Stimulated activated CD4-positive, alpha-beta T cell treated with anti-CD3 and anti-CD28 coated beads, Interleukin-4, amount 100 ng/mL, for 1 hour (primary cell): Measurements from ENCODE around the gene CCSER1.
"Not testable (repeated sequence)": the region's sequence is repeated elsewhere in the genome, so short reads cannot be mapped to it uniquely, and the experiment has no call there.

Experiments
- DNase-seq: peaks from one replicate; pipeline ENCODE4 v3.0.0-alpha.2; 2020

Gene CCSER1

DNA sequence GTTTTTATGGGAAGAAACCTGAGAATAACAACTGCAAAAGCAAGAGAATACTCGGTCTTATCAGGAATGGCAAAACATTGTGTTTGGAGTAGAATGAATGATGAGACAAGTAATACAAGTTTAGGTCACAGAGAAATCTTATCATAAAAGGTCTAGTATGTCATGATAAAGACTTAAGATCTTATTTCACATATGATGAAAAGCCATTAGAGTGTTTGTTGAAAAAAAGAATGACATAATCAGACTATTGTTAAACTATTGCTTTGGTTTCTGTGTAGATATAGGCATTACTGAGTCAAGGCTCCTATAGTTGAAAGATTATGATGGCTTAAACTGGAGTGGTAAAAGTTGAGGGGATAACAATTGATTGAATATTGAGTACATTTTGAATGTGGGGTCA is 603.6 kb downstream of the CCSER1 start:
- DNase-seq = no peak

GRCh38 chr4:90733211-90733610 is 606.0 kb downstream of the CCSER1 start:
- no peak for DNase-seq

DNA sequence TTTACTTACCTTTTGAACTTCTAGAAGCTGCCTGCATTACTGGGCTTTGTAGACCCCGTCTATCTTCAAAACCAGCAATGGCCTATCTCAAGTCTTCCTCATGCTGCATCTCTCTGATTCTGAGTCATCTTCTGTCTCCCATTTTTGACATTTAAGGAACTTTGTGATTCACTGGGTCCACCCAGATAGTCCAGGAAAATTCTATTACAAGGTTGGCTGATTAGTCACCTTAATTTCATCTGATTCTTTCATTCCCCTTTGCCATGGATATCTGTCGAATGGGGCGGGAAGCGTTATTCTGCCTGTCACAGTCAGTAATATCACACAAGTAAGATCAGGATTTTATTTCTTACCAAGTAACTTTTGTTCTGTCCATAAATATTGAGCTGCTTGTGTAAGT is 618.0 kb downstream of the CCSER1 start:
- no peak for DNase-seq

- DNase-seq = no peak
Measured at GRCh38 chr4:90753068-90753467, 625.9 kb downstream of the CCSER1 start.

GRCh38 chr4:90757534-90758060 is 630.4 kb downstream of the CCSER1 start:
- DNase-seq = no peak

DNA sequence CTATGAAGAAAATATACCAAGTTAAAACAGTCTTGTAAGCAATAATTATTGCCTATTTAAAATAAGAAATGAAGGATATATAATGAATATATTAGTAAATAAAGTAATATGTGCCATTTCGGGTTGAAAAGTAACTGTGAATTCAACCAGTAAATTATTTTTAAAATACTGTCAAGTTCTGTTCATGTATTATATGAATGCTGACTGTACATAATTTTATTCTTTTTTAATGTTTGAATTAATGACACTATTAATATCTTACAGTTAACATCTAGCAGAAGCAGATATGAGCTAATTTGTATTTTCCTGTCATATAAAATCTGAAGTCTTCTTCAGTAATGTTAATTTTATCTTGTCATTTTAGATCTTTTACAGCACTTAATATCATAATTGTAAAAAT is 632.9 kb downstream of the CCSER1 start:
- no peak for DNase-seq

DNA sequence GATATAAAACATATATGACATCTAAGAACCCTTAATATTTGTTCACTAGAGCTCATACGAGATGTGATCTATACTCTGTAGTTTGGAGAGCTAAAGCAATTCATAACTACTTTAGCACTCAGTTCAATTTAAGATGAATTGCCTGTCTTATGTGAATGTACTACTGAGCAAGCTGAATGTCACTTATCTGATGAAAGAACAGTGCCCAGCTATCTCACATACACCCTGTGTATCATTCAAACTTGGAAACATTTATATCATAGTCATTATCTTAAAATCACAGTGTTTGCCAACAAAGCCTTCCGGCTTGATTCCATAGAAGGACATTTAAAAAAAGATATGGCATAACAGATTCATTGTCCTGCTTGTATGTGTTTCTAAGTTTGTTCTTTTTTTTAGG is 639.6 kb downstream of the CCSER1 start:
- no peak for DNase-seq

GRCh38 chr4:90769251-90769650 is 642.1 kb downstream of the CCSER1 start:
- DNase-seq = no peak

DNA sequence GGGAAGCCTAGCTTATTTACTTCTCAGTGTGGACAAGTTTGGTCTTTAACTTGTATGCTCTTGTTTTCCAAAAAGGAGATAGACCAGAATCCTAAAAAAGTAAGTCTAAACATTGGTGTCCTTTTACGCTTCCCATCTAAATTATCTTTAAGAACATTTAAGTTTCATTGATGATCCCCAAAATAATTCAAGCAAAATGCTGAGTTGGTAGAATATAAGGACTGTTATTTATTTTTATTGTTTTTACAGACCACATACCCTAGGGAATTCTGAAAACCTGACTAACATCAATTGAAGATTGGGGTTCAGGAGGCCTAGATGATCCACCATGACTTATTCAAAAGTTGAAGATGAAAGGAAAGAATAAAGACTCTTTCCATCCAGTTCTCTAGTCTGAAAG is 653.0 kb downstream of the CCSER1 start:
- no peak for DNase-seq

DNA sequence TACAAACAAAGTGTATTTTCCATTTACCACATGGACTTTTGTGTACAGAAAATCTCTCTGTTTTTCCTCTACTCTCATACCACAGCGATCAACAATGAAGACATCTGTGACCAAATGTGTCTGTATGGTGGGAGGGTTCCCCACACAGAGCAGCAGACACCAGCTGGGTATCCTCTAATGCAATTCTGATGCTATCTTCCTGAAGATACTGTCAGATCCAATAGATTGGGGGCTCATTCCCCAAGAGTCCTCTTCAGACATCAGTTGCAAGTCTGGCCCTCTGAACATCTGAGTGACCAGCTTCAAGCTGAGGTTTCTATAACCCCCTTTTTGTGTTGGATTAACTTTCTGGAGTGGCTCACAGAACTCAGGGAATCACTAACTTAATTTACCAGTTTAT is 659.4 kb downstream of the CCSER1 start:
- no peak for DNase-seq

- DNase-seq = no peak
Measured at GRCh38 chr4:90792696-90793095, 665.5 kb downstream of the CCSER1 start.

DNA sequence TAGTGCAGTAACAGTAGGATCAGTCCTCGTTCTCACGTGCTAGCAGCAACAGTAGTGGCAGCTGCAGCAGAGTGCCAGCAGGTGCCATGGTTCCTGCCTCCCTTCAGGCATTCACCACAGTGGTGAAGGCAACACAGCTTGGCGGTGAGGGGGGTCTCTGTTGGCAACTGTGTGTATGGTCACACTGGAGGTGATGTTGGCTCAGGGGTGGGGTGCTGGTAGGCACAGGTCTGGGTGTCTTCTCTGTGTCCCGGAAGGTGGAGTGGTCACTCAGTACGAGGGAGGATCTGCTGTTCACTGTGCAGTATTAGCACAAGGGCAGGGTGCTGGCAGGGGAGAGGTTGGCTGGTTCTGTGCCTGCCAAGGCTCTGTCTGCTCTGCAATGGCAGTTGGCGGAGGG is 671.8 kb downstream of the CCSER1 start:
- DNase-seq = no peak

DNA sequence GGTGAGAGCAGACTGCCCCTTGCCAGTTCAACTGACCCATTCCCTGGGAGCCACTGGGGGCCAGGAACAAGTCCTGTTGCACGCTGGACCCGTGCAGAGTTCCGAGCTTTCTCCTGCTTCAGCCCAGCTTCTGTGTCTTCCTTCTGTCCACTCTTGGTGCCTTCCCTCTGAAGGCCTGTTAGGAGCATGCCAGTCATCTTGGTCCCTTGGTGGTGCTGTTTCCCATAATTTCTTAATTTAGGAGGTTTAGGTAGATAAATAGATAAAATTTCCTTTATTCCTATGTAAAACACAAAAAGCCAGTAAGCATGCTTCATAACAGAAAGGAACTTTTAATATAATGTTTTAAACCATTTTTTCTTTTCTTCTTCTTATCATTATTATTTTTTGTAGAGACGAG is 672.7 kb downstream of the CCSER1 start:
- DNase-seq = no peak

- no peak for DNase-seq
Measured at GRCh38 chr4:90815569-90815968, 688.4 kb downstream of the CCSER1 start.

GRCh38 chr4:90816754-90817153 is 689.6 kb downstream of the CCSER1 start:
- no peak for DNase-seq

- DNase-seq = no peak
Measured at GRCh38 chr4:90824266-90825150, 697.3 kb downstream of the CCSER1 start.

GRCh38 chr4:90825849-90826248 is 698.7 kb downstream of the CCSER1 start:
- no peak for DNase-seq

DNA sequence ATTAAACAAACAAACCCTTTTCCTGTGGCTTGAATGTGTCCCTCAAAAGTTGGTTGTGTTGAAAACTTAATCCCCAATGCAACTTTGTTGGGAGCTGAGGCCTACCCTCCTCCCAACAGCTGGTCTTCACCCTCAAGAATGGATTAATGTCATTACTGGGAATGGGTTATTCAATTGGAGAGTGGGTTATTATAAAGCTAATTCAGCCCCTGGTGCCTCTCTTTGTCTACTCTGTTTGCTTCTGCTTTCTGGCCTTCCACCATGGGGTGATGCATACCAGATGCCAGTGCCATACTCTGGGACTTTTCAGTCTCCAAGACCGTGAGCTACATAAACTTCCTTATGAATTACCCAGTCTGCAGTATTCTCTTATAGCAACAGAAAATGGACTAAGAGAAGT is 706.5 kb downstream of the CCSER1 start:
- no peak for DNase-seq

GRCh38 chr4:90837241-90837640 is 710.0 kb downstream of the CCSER1 start:
- no peak for DNase-seq

- DNase-seq = not testable (repeated sequence)
Measured at GRCh38 chr4:90838859-90839258, 711.7 kb downstream of the CCSER1 start.

- no peak for DNase-seq
Measured at GRCh38 chr4:90840291-90840690, 713.1 kb downstream of the CCSER1 start.

GRCh38 chr4:90840828-90841227 is 713.6 kb downstream of the CCSER1 start:
- no peak for DNase-seq

- DNase-seq = no peak
Measured at GRCh38 chr4:90841676-90842075, 714.5 kb downstream of the CCSER1 start.

DNA sequence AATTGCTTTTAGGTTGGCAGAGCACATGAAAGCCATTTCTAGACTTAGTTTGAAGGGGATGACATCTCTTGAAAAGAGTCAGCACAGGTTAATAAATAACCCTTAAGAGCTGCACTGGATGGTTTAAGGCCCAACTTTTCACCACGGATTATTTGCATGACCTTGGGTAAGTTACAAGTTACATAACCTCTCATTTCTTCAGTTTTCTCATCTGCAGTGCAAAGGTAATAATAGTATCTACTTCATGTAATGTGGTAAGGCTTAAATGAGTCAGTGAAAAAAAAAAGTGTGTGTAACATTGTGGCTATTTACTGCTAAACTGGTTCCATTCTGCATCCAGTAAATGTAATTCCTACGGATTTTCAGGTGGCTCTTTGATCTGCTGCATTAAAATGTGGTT is 715.8 kb downstream of the CCSER1 start:
- no peak for DNase-seq

DNA sequence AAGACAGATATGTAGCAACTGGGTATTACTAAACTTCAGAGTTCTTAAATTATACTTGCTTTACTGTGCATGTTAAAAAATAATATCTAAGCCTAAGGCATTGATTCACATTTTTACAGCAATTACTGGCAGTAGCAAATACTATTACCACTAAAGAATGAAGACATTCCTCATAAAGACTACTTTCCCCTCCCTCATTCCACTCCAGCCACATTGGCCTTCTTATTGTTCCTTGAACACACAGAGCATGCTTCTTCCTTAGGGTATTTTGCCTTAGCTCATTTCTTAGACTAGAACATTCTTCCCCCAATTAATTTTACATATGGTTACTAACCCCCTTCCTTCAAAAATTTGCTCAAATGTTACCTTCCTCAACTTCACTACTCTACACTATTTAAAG is 717.0 kb downstream of the CCSER1 start:
- DNase-seq = no peak
